NCI-H82 (cell line): ENCODE results near the gene RNF19B.
A peak's percentile ranks its signal among the peaks of the same experiment; 100 is the strongest.
"Not testable (repeated sequence)": the region's sequence is repeated elsewhere in the genome, so short reads cannot be mapped to it uniquely, and the experiment has no call there.

Source experiments
- DNase-seq: peaks from one replicate; lab custom pipeline; 2025; lab: John Stamatoyannopoulos, UW

Gene RNF19B

GRCh38 chr1:32931760-32932159 lies 32.8 kb downstream of the RNF19B start:
- no peak for DNase-seq

GRCh38 chr1:32929366-32929765 lies 35.2 kb downstream of the RNF19B start:
- DNase-seq = peak; percentile 72

GRCh38 chr1:32928715-32929114 lies 35.9 kb downstream of the RNF19B start:
- DNase-seq = no peak

GRCh38 chr1:32928285-32928684 lies 36.3 kb downstream of the RNF19B start:
- DNase-seq = peak; percentile 25

GRCh38 chr1:32927441-32927840 lies 37.2 kb downstream of the RNF19B start:
- no peak for DNase-seq

GRCh38 chr1:32926562-32926961 lies 38.0 kb downstream of the RNF19B start:
- DNase-seq = no peak

- DNase-seq = peak; percentile 96
These were observed 39.0 kb downstream of the RNF19B start for GRCh38 chr1:32925403-32926162.

GRCh38 chr1:32924881-32925344 lies 39.7 kb downstream of the RNF19B start:
- no peak for DNase-seq

- DNase-seq = no peak
These were observed 43.8 kb downstream of the RNF19B start for GRCh38 chr1:32920833-32921232.

- no peak for DNase-seq
These were observed 44.5 kb downstream of the RNF19B start for GRCh38 chr1:32919811-32920733.

GRCh38 chr1:32918179-32918578 lies 46.4 kb downstream of the RNF19B start:
- DNase-seq = no peak

- no peak for DNase-seq
These were observed 47.1 kb downstream of the RNF19B start for GRCh38 chr1:32917521-32917920.

- no peak for DNase-seq
These were observed 48.6 kb downstream of the RNF19B start for GRCh38 chr1:32915766-32916706.

GRCh38 chr1:32910319-32910718 lies 54.3 kb downstream of the RNF19B start:
- DNase-seq = no peak

- DNase-seq = no peak
These were observed 57.2 kb downstream of the RNF19B start for GRCh38 chr1:32907435-32907834.

- DNase-seq = no peak
These were observed 58.0 kb downstream of the RNF19B start for GRCh38 chr1:32906654-32907053.

- DNase-seq = not testable (repeated sequence)
These were observed 59.0 kb downstream of the RNF19B start for GRCh38 chr1:32905588-32905987.

- no peak for DNase-seq
These were observed 59.8 kb downstream of the RNF19B start for GRCh38 chr1:32904797-32905196.

GRCh38 chr1:32903991-32904785 lies 60.4 kb downstream of the RNF19B start:
- DNase-seq = no peak

GRCh38 chr1:32902535-32902920 lies 62.1 kb downstream of the RNF19B start:
- no peak for DNase-seq
